RWPE2 (cell line): ENCODE results near the gene RNF2.

Experiments
- ATAC-seq: fragments of 200-7000 bp; cut with Tn5 transposase; 3 replicates; pipeline ENCODE4 v1.9.1; 2021; ENCODE audit warnings: low read depth
- DNase-seq: peaks from one replicate; pipeline ENCODE4 v3.0.0-alpha.2; 2020; ENCODE audit warnings: low spot score
- H3K27ac ChIP-seq: fragments of 450-650 bp; 2 replicates; pipeline ENCODE4 v1.5.1; 2017; ENCODE audit warnings: mild to moderate bottlenecking; ENCODE audit not compliant: poor library complexity, severe bottlenecking
- H3K27me3 ChIP-seq: fragments of 250-450 bp; sonication (Bioruptor Pico); 2 replicates; pipeline ENCODE4 v1.5.1; 2021; ENCODE audit warnings: mild to moderate bottlenecking, moderate library complexity; ENCODE audit not compliant: insufficient read depth, poor library complexity, severe bottlenecking
- H3K36me3 ChIP-seq: fragments of 250-450 bp; sonication (Bioruptor Pico); 2 replicates; pipeline ENCODE4 v1.5.1; 2020; ENCODE audit warnings: low read depth, mild to moderate bottlenecking, moderate library complexity
- H3K4me1 ChIP-seq: fragments of 250-450 bp; sonication (Bioruptor Pico); 2 replicates; pipeline ENCODE4 v1.5.1; 2021; ENCODE audit warnings: mild to moderate bottlenecking, moderate library complexity; ENCODE audit not compliant: insufficient read depth, poor library complexity, severe bottlenecking
- H3K4me3 ChIP-seq: fragments of 250-450 bp; sonication (Bioruptor Pico); 2 replicates; pipeline ENCODE4 v1.5.1; 2021; ENCODE audit warnings: mild to moderate bottlenecking, moderate library complexity; ENCODE audit not compliant: severe bottlenecking
- H3K9me3 ChIP-seq: fragments of 250-450 bp; sonication (Bioruptor Pico); 2 replicates; pipeline ENCODE4 v1.5.1; 2021; ENCODE audit warnings: mild to moderate bottlenecking, moderate library complexity; ENCODE audit not compliant: severe bottlenecking
- CTCF ChIP-seq: fragments of 450-650 bp; IDR thresholded peaks from one replicate; pipeline ENCODE4 v1.5.1; 2017; ENCODE audit warnings: mild to moderate bottlenecking, moderate library complexity; ENCODE audit not compliant: poor library complexity, severe bottlenecking

The RNF2 gene

DNA sequence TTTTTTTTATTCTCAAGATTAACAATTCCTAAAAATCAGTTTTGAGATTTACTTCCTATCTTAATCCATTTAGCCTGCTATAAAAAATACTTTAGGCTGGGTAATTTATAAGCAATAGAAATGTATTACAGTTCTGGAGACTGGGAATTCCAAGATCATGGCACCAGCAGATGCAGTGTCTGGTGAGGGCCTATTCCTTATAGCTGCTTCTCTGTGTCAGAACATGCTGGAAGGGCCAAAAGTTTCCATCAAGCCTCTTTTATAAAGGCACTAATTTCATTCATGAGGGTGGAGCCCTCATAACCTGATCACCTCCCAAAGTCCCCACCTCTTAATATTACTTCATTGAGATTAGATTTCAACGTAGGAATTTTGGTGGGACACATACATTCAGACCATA, 41.7 kb downstream of the RNF2 start:
- TF ChIP-seq CTCF: no peak
- H3K4me3 ChIP-seq: no peak overlapping the region
- H3K27me3 ChIP-seq: no peaks in the 10 kb centered on the region
- H3K27ac ChIP-seq: no peak overlapping the region
- H3K36me3 ChIP-seq: peaks cover 15% of the 10 kb centered on the region
- H3K9me3 ChIP-seq: no peaks in the 10 kb centered on the region
- H3K4me1 ChIP-seq: no peaks in the 10 kb centered on the region
- ATAC-seq (no peak), DNase-seq (no peak)

DNA sequence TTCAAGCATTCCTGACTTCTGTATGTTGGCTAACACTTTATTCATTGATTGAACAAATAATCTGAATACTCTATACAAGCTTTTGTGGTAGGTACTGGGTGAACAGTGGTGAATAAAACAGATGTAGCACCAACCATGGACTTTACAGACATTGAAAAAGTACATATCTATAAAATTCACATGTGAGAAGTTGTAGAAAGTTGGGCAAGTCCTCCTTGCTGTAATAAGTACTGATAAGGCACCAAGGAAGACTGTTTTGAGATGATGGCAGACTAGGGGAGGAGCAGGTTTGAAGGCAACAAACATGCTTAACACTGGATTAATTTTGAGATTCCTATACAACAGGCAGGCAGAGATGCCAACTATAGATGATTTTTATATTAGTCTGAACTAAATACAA, 42.4 kb downstream of the RNF2 start:
- Histone ChIP-seq H3K27ac (no peak overlapping the region), H3K36me3 (peaks cover 21% of the 10 kb centered on the region), H3K9me3 (no peaks in the 10 kb centered on the region), H3K4me1 (no peaks in the 10 kb centered on the region), H3K4me3 (no peak overlapping the region), H3K27me3 (no peaks in the 10 kb centered on the region)
- no peak for TF ChIP-seq CTCF
- ATAC-seq: no peak
- DNase-seq: no peak

GRCh38 chr1:185091480-185091879, 46.1 kb downstream of the RNF2 start:
- ATAC-seq: no peak
- no peak for DNase-seq
- Histone ChIP-seq H3K4me1 (peaks cover 12% of the 10 kb centered on the region), H3K27ac (no peak overlapping the region), H3K36me3 (peaks cover 34% of the 10 kb centered on the region), H3K27me3 (no peaks in the 10 kb centered on the region), H3K4me3 (no peak overlapping the region), H3K9me3 (no peaks in the 10 kb centered on the region)
- TF ChIP-seq CTCF: no peak

DNA sequence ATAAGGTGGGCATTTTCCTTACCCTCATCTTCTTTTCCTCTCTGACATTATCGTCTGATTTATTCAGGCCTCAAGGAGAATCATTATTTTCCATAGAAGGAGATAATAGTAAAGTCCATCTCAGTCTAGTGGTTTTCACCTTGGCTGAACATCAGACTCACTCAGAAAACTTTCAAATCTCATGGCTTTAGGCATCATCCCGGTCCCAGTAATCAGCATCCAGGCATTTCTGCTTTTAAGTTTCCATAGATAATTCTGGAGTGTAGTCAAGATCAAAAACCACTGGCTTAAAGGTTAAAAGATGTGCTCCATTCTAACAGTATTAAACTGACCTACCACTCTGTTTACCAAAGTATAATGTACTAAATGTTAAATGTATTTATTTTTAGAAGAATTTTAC, 49.4 kb downstream of the RNF2 start:
- no peak for TF ChIP-seq CTCF
- H3K27me3 ChIP-seq: no peaks in the 10 kb centered on the region
- H3K36me3 ChIP-seq: peaks cover 47% of the 10 kb centered on the region
- H3K27ac ChIP-seq: no peak overlapping the region
- H3K4me1 ChIP-seq: peaks cover 22% of the 10 kb centered on the region
- ATAC-seq (no peak), DNase-seq (no peak)
- no peaks in the 10 kb centered on the region for H3K9me3 ChIP-seq
- H3K4me3 ChIP-seq: no peak overlapping the region

DNA sequence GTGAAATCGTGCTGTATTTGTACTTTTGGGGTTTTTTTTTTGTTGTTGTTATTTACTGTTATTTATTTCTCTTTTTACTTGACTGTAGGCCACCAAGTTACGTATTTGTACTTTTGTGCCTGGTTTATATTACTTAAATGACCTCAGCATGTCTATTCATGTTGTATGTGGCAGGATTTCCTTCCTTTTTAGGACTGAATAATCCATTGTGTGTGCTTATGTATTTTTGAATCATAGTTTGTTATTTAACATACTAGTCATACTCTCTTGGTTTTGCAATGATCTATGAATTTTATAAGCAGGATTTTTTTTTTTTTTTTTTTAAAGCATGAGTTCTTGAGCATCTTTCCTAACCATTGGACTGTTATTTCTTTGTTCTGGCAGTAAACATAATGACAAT, 51.2 kb downstream of the RNF2 start:
- TF ChIP-seq CTCF: no peak
- peak; percentile 93 for ATAC-seq
- Histone ChIP-seq H3K4me1 (peaks cover 22% of the 10 kb centered on the region), H3K27me3 (no peaks in the 10 kb centered on the region), H3K36me3 (peaks cover 52% of the 10 kb centered on the region), H3K4me3 (no peak overlapping the region), H3K27ac (peak overlapping the region; percentile 61), H3K9me3 (no peaks in the 10 kb centered on the region)
- DNase-seq: no peak
